K562 (cell line): ENCODE data around the gene CDK1.

Experiments
- TAF1 ChIP-seq: IDR thresholded peaks from 2 replicates; pipeline ENCODE4 v1.6.1; 2011; ENCODE audit warnings: mild to moderate bottlenecking, low read length, moderate library complexity; ENCODE audit not compliant: insufficient read depth, control insufficient read depth, severe bottlenecking; ENCODE audit errors: extremely low read depth
- ZFPM2 ChIP-seq: fragments of 250-450 bp; sonication (Bioruptor Pico); IDR thresholded peaks from 2 replicates; pipeline ENCODE4 v1.5.1; 2022; ENCODE audit warnings: mild to moderate bottlenecking

GRCh38 chr10:60735244-60735643 is 43.0 kb upstream of the CDK1 start:
- TF ChIP-seq ZFPM2 (CRISPR knock-in tag) (no peak), TAF1 (no peak)
